GM21360 (cell line): ENCODE data around the gene ARRB1.
A peak's percentile ranks its signal among the peaks of the same experiment; 100 is the strongest.

Experiments
- ATAC-seq: cut with Tn5 transposase; IDR thresholded peaks from one replicate; pipeline ENCODE4 v1.9.1; 2021; ENCODE audit warnings: mild to moderate bottlenecking, moderate library complexity; ENCODE audit not compliant: unreplicated experiment

ARRB1 gene

DNA sequence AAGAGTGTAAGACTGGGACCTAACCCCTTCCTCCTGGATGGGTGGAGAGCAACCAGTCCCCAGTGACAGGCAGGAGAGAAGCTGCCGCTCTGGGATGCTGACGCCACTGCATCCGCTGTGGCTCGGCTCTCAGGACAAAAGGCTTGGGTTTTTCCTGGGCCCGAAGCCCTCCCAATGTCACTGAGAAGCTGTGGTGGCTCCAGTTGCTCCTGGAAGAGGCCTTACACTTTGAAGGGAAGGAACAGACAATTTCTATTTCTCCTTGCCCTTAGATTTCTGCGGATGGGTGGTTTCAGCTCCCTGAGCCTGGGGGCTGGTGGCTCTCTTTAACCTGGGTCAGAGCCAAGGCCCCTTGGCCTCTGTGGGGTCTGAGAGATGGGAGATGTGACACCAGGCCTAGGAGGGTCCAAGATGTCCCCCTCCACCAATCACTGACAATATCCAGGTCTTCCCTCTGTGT lies 89.5 kb downstream of the ARRB1 start:
- ATAC-seq, result no peak

DNA sequence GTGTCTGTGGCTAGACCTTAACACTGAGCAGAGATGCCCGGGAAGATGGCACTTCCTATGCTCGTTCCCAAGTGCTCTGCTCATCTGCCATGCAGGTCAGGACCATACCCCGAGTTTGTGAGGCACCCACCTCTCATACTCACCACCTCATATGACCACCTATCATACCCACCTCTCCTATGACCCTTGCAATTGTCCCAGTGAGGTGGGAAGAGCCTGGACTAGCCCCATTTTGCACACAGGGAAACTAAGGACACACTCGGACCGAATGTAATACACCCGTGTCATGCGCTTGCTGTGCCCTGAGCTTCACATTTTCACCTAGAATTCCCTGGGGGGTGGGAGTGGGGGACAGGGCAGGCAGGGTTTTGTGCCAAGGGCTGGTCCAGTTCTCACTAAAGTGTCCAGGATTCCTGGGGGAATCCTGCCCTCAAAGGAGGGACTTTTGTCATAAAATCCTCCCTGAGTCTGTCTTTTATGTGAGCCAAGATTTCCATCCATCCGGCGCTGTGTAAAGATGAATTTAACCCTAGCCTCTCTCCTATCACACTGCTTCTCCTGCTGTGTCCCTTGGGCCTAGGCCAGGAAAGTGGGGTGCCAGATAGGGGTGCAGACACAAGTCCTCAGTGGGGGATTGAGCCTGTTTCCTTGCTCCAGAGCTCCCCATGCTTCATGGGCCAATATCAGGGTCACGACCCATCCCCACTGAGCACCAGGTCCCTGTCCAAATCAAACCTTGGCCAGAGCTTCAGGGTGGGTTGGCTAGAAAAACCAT lies 90.9 kb downstream of the ARRB1 start:
- ATAC-seq, result no peak

DNA sequence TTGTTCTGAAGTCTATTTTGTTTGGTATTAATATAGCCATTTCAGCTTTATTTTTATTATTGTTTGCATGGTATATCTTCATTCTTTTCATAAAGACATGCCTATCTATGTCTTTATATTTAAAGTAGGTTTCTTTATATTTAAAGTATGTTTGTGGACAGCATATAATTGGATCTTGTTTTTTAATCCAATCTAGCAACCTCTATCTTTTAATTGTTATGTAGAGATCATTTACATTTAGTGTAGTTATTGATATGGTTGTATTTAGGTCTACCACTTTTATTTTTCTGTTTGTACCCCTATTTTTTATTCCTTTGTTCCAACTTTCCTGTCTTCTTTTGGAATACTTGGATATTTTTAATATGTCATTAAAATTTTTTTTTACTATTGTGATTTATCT lies 97.1 kb downstream of the ARRB1 start:
- no peak for ATAC-seq

DNA sequence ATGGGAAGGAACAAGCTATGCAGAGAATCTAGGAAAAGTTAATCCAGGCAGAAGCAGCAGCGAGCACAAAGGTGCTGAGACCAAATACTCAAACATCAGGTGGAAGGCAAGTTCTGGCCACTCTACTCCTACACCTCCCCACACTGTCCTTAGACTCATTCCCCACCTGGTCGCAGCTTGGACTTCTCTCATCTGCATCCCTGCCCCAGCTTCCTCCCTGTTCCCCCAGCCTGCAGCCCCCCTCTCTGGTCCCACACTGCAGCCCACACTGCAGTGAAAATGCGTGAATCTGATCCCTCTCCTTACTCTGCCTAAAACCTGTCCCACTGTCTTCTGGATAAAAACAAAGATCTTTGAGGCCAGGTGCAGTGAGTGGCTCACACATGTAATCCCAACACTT lies 101.8 kb downstream of the ARRB1 start:
- ATAC-seq, result no peak

DNA sequence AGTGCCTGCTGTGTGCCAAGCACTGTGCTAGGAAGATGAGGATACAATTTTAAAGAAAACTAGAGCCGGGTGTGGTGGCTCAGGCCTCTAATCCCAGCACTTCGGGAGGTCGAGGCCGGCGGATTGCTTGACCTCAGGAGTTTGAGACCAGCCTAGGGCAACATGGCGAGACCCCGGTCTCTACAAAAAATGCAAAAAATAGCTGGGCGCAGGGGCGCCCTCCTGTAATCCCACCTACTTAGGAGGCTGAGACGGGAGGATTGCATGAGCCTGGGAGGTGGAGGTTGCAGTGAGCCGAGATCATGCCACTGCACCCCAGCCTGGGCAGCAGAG lies 102.6 kb downstream of the ARRB1 start:
- no peak for ATAC-seq

DNA sequence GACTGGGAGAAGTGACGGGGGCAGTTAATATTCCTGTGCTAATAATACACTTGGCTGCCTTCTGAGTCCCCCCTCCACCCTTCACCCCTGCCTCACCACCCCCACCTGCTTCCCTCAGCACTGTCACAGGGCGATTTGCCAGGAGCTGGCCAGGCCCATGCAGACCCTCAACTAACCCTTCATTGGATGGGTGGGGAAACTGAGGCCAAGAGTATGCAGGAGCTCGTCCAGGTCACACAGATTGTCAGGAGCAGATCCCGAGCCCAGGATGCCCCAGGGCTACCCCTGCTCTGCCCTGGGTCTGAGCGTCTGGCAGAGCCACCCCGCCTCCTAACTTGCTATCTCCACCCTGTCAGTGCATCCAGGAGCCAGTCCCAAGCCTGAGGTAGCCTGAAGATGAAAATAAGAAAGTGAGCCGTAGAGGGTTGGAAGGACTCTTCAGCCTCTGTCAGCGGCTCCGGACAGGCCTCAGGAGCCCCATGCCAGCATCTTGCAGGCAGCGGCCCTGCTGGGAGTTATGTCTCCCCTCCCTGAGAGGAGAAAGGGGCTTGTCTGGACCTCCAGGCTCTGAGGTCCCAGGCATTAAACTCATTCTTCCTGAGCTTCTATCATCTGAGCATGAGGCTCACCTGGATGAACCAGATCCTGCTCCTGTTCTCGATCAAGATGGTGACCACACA lies 104.7 kb downstream of the ARRB1 start:
- ATAC-seq, result no peak

DNA sequence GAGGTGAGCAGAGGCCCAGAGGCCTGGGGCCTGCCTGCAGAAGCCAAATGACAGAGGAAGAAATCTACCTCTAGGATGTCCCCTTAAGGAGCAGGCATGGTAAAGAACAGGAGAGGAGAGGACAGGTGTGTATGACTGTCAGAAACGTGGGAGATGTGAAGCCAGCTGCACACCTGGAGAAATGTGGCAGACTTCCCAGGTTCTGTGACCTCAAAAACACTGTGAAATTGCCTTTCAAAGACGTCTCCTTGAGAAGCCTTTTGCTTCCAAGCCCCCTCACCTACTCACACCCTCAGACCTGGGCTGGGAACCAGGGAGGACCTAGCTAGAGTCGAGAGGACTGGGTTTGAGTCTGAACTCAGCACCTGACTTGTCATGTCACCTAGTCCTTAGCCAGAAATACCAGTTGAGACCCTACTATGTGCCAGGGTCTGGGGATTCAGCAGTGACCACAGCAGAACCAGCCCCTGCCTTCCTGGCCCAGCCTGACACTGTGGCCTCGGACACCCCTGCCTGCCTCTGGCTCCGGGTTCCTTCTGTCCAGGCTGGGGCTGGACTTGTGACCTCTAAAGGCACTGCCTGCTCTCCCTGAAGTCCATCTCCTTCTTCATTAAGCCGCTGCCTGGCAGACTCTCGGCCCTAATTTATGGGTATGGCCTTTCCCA lies 105.3 kb downstream of the ARRB1 start:
- no peak for ATAC-seq

DNA sequence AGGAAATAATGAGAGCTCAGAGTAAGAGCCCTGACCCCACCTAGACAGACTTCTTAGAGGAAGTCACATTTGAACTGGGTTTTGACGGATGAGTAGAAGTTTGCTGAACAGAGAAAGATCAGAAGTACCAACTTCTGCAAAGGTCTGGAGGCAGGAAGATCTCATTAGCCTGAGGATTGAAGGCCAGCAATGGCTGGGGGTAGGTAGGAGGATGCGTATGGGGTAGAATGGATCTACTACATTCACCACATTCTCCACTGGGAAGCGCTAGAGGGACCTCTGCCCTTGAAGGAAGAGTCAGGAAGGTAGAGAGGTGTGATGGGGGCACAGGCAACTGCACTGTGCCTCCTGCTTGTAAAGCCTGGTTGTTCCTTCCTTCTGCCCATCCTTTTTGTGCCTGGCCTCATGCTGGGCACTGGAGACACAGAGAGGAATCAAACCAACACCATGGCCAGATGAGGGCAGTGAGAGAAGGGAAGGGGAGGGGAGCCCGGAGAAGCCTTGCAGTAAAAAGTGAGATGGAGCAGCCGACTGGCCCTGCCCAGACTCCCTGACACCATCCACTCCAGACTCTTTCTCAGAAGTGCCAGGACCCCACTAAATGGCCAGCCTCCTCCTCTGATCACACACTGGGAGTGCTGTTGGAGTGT lies 106.0 kb downstream of the ARRB1 start:
- no peak for ATAC-seq

DNA sequence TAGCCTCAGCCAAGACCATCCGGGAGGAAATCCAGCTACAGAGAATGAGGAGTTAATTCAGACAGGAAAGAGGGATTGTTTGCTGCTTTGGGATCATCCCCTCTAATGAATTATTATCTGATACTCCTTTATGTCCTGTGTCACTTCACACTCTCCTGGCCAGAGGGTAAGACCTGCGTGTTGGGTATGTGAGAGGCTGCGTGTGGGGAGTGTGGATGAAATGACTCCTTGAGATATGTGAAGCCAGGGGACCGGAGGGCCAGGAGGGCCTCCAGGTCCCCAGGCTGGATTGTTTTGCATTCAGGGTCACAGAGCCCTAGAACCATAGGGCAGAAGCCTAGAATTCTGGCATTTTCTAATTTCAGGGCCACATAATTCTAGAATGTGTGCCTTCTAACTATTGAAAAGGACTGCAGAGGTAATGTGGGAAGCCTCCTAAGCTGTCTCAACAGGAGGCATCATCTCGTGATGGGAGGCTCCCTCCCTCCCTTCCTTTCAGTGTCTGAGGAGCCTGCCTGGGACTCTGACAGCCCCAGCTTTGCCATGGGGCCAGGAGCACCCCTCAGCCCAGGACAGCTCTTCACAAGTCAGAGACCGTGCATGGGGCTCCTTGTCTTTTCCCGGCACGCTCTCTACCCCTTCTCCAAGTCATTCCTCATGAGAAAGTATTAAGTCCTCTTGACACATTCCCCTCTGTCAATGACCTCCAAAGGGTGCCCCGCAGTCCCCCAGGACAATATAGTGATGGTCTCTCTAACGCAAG lies 107.2 kb downstream of the ARRB1 start:
- ATAC-seq, result no peak

DNA sequence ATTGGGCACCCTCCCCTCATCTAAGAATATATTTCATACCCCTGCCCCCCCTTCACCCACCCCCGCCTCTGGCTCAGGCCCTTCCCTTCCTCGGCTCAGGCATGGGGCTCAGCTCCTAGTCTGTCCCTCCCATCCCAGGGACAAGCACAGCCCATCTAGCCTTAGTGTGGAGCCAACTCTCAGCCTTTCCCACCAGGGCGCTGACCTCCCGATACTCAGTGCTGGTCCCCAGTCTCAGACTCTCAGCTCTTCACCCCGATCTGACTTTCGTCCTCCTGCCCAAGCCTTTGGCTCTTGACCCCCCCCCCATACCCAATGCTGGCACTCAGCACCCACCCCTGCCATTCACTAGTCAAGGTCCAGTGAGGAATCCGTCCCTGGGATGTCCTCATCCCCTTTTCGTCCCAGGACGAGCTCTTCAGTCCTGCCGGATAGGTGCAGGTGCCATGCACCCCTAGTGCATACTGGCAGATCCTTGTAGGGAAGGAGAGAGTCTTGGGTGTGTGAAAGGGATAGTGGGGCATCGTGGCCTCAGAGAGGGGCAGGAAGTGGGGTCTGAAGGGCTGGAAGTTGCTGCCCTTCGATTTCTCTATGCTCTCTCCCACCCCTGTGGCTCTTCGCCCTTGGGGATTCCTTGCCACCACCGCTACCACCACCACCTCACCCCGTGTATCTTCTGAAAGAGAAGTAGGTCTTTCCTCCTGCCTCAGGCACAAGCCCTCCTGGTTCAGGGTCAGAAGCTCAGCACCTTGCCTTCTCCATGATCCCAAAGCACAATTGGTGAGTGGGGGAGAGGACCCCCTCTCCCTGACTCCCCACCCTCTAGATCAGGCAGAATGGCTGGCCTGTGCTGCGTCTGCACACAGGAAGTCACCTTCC lies 108.5 kb downstream of the ARRB1 start:
- ATAC-seq, result no peak

DNA sequence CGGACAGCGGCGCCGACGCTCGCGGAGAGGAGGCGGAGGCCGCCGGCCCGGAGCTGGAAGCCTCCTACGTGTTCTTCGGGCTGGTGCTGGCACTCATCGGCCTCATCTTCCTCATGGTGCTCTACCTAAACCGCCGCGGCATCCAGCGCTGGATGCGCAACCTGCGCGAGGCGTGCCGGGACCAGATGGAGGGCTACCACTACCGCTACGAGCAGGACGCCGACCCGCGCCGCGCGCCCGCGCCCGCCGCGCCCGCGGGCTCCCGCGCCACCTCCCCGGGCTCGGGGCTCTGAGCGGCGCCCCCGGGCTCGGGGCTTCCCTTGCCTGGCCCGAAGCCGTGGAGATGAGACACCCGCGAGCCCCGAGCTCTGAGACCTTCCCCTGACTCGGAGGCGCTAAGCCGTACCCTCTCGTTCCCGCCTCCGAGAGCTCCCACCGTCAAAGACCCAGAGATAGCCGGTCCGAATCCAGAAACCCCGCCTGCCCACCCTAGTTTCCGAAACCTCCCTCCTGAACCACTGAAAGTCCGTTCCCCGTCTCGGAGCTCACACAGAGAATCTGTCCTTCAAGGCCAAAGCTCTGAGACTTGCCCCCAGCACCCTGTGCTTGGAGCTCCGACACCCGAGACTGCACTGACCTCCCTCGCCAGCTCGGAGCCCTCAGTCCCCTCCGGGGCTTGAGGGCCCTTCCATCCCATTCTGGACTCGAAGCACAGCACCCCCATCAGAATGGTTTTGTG lies 109.4 kb downstream of the ARRB1 start:
- no peak for ATAC-seq

DNA sequence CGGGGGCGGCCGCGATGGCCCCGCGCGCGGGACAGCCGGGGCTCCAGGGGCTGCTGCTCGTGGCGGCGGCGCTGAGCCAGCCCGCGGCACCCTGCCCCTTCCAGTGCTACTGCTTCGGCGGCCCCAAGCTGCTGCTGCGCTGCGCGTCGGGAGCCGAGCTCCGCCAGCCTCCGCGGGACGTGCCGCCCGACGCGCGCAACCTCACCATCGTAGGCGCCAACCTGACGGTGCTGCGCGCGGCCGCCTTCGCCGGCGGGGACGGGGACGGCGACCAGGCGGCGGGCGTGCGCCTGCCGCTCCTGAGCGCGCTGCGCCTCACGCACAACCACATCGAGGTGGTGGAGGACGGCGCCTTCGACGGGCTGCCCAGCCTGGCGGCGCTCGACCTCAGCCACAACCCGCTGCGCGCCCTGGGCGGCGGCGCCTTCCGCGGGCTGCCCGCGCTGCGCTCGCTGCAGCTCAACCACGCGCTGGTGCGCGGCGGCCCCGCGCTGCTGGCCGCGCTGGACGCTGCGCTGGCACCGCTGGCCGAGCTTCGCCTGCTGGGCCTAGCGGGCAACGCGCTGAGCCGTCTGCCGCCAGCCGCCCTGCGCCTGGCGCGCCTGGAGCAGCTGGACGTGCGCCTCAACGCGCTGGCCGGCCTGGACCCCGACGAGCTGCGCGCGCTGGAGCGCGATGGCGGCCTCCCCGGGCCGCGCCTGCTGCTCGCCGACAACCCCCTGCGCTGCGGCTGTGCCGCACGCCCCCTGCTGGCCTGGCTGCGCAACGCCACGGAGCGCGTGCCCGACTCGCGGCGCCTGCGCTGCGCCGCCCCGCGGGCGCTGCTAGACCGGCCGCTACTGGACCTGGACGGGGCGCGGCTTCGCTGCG lies 110.2 kb downstream of the ARRB1 start:
- ATAC-seq, result peak; percentile 70

DNA sequence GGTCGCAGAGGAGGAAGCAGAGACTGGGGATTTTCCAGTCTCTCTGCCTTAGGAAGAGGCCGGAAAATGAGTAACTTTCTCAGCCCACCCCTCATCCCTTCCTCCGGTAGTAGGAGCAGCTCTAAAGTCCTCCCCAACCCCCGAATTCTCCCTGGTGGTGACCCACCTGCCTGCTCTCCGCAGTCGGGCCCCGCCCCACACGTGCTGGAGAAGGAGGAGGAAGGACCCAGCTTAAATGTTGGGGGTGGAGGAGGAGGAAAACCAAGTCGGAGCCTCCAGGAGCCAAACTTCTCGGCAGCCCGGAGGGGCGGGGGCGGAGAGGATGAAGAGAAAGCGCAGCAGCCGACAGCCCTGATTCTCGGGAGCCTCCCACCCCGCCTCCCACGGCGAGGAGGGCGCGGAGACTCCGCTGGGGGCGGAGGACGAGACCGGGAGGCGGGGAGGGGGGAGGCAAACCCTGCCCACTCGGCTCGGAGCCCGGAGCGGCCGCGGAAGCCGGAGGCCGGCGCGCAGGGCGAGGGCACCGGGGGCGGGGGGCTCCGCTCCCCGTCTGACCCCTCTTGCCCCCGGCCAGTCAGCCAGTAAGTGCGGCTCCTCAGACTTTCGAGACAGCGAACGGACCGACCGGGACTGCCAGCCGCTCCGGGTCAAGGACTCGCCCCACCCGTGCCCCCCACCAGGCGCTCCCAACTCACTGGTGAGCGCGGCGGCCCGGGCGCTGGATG lies 111.0 kb downstream of the ARRB1 start, which contains the start of gene TPBGL:
Gene TPBGL (plus strand): TSS at position 464 of the 725 bp plus-strand sequence. CDS start 276 bp downstream, outside the sequence.
- ATAC-seq, result no peak

DNA sequence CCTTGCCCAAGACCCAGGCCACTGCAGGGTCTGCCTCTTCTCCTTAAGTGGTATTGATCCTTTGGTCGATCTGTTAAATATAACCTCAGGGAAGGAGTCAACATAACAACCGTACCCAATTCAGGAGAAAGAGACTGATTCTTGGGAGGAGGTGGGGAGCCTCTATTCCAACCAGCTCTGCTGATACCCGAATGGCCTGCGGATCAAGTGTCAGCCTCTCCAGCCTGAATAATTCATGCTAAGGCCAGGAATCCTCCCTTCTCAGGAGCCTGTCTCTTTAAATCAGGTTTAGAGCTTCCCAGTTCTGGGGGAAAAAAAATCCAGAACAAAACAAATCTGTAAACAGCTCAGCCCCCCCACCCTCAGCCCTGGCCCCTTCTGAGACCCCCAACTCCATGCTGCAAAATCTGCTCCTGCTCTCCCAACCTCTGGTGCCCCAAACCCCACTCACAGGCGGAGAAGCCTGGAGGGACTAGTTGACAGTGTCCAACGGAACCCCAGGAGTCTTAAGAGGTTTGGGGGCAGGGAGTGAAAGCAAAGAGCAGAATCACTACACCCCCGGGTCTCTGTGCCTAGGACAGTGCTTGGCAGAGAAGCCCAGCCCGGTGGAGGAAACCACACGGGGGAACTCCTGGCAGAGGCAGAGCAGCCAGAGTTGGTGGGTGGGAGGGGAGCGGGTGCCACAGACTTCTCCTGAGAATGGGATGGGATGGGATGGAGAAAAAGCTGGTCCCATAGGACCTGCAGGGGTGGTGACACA lies 111.8 kb downstream of the ARRB1 start:
- ATAC-seq, result no peak

DNA sequence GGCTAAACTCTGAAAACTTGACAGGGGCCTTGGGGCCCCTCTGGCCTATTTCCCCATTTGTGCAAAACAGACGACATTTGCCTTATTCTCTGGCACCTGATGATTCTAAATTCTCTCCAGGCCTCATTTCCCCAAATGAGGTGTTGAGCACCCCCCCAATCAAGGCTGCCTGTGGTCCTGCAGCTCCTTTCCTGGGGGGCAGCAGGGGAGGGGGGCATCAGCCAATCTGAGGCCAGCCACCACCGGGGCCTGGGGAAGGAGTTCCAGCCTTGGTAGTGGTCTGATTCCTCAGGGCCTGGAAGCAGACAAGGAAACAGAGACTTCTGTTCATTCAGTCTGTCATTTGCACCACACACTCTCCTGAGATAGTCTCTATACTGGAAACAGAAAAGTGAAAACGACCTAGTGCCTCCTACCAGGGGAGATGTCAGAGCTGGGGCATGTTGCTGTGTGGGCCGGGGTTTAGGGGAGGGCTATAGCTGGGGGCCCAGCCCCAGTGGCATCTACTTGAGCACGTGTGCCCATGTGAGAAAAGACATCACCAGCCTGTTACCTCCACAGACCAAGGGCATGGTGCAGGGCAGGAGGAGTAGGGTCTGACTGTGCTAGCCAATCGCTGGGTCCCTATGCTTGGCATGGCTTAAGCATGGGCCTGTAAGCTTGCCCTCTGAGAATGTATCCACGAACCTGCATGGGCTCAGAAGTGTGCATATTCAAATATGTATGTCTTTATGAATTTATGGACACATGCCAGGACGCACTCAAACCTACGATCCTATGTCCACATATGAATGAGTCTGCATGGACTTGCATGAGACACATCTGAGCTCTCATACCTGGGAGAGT lies 112.6 kb downstream of the ARRB1 start:
- ATAC-seq, result no peak

DNA sequence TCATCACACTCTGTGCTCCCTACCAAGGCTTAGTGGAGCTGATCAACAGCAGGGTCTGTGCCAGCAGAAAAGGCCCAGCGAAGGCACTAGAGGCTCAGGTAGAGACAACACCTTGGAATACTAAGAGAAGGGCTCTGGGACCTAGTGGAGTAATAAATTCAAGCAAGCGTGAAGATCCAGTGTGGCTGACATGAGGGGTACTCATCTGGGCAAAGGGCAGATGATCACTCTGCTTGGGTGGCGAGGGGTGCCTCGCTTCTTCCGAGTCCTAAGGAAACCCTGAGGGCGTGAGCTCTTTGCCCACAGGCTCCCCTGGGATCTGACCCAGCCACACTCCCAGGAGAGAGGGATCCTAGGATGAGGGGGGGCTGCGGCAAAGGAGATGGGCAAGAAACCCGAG lies 114.4 kb downstream of the ARRB1 start:
- no peak for ATAC-seq
